Small intestine (tissue), 7 donors: ENCODE results near the gene MFN1. TPM values are rescaled to one million over a fixed set of nuclear protein-coding genes. Genes with fewer than 3 reads are reported as not detected.

Experiments
- DNase-seq, 2 donors: peaks; one replicate each; pipeline versions ENCODE4 v3.0.0 to v3.0.0-alpha.2; 2013
- FAIRE-seq: peaks from 2 replicates; lab custom pipeline; 2012; peaks lifted over from hg19 to GRCh38; lab: Jason Lieb, UNC
- H3K27ac ChIP-seq, 3 donors: one replicate each; pipeline ENCODE4 v1.5.1; 2013; ENCODE audit warnings: low read length in 2 of 3, mild to moderate bottlenecking in 2 of 3, control low read depth in 1 of 3, inconsistent platforms in 1 of 3, low read depth in 1 of 3, moderate library complexity in 1 of 3
- H3K27me3 ChIP-seq, 3 donors: one replicate each; pipeline ENCODE4 v1.6.1; 2013; ENCODE audit warnings: low read length in 3 of 3, inconsistent platforms in 1 of 3; ENCODE audit not compliant: control insufficient read depth in 3 of 3, insufficient read depth in 3 of 3
- H3K36me3 ChIP-seq, 3 donors: one replicate each; pipeline ENCODE4 v1.6.1; 2013; ENCODE audit warnings: low read length in 3 of 3, inconsistent platforms in 1 of 3, low read depth in 1 of 3, mild to moderate bottlenecking in 1 of 3, moderate library complexity in 1 of 3; ENCODE audit not compliant: control insufficient read depth in 3 of 3, insufficient read depth in 2 of 3
- H3K4me1 ChIP-seq, 3 donors: one replicate each; pipeline ENCODE4 v1.6.1; 2013; ENCODE audit warnings: low read length in 2 of 3, inconsistent platforms in 1 of 3, low read depth in 1 of 3, mild to moderate bottlenecking in 1 of 3, moderate library complexity in 1 of 3; ENCODE audit not compliant: control insufficient read depth in 3 of 3, insufficient read depth in 2 of 3
- H3K4me3 ChIP-seq, 3 donors: one replicate each; pipeline ENCODE4 v1.5.1; 2013; ENCODE audit warnings: low read length in 3 of 3, control low read depth in 1 of 3, inconsistent platforms in 1 of 3, low read depth in 1 of 3, mild to moderate bottlenecking in 1 of 3, moderate library complexity in 1 of 3
- H3K9me3 ChIP-seq, 2 donors: one replicate each; pipeline ENCODE4 v1.6.1; 2013; ENCODE audit warnings: low read depth in 1 of 2, low read length in 1 of 2; ENCODE audit not compliant: control insufficient read depth in 2 of 2, insufficient read depth in 1 of 2
- WGBS, 3 donors: extraction: QIAGEN DNeasy Blood & Tissue Kit; methylation state at CpG; one replicate each; pipeline ENCODE4 v1.1.7; 2013; 5-methylcytosine and 5-hydroxymethylcytosine counted together
- polyA plus RNA-seq, 4 donors: library from polyadenylated mRNA; stranded (reverse) in 3 of 4; unstranded in 1 of 4; fragments of 200-250 nt in 3 of 4; fragments of 120-200 nt in 1 of 4; gene quantifications; one replicate each; pipeline versions ENCODE4 v1.2.1 to v1.2.3, GENCODE V29; 2013
- donor health status: healthy with polysubstance abuse.
- donor health status: control.
- donor health status: control.
- donor health status: Bipolar disorder and iron deficiency.
- donor health status: healthy.

MFN1 gene
- polyA plus RNA-seq, 4 donors, result 10.0 to 31.3 (median 15.4) TPM

DNA sequence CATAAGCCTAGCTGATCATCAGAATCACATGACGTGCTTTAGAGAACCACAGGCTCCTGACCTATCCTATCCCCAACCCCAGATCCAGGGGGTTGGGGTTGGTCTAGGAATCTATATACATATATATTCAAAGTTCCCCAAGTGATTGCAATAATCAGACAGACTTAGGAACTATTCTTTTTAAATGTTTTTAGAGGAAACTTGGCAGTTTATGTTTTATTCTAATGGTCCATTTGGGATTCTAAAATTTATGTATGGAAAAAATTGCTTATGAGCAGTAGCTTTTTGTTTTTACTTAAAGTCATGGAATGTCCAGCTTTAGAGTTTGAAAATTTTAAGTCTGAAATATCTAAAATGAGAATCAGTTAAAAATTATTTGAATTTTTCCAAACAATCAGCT lies 22.1 kb downstream of the MFN1 start:
- no peaks in the 10 kb centered on the region for H3K4me1 ChIP-seq
- DNase-seq (no peak), FAIRE-seq (no peak)
- H3K4me3 ChIP-seq, result no peak overlapping the region
- H3K27me3 ChIP-seq, result no peaks in the 10 kb centered on the region
- H3K36me3 ChIP-seq, result peaks cover 0 to 18% (median 8%) of the 10 kb centered on the region in 3 donors
- no peak overlapping the region for H3K27ac ChIP-seq
- no peaks in the 10 kb centered on the region for H3K9me3 ChIP-seq
- 93 to 98% (median 96%) methylated on average over 1 of the region's 1 CpG for WGBS, 3 donors

DNA sequence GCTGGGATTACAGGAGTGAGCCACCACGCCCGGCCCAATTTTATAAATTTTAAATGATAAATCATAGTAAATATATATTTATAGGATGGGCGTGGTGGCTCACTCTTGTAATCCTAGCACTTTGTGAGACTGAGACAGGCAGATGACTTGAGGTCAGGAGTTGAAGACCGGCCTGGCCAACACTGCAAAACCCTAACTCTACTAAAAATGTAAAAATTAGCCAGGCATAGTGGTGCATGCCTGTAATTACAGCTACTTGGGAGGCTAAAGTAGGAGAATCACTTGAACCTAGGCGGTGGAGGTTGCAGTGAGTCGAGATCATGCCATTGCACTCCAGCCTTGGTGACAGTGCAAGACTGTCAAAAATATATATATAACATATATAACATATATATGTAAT lies 26.4 kb downstream of the MFN1 start:
- WGBS, 3 donors, result 98 to 100% (median 99%) methylated on average over 6 of the region's 6 CpGs
- no peaks in the 10 kb centered on the region for H3K4me1 ChIP-seq
- H3K4me3 ChIP-seq, result no peak overlapping the region
- DNase-seq (no peak), FAIRE-seq (no peak)
- no peak overlapping the region for H3K27ac ChIP-seq
- H3K36me3 ChIP-seq, result peaks cover 4 to 18% (median 9%) of the 10 kb centered on the region in 3 donors
- no peaks in the 10 kb centered on the region for H3K9me3 ChIP-seq
- H3K27me3 ChIP-seq, result no peaks in the 10 kb centered on the region

DNA sequence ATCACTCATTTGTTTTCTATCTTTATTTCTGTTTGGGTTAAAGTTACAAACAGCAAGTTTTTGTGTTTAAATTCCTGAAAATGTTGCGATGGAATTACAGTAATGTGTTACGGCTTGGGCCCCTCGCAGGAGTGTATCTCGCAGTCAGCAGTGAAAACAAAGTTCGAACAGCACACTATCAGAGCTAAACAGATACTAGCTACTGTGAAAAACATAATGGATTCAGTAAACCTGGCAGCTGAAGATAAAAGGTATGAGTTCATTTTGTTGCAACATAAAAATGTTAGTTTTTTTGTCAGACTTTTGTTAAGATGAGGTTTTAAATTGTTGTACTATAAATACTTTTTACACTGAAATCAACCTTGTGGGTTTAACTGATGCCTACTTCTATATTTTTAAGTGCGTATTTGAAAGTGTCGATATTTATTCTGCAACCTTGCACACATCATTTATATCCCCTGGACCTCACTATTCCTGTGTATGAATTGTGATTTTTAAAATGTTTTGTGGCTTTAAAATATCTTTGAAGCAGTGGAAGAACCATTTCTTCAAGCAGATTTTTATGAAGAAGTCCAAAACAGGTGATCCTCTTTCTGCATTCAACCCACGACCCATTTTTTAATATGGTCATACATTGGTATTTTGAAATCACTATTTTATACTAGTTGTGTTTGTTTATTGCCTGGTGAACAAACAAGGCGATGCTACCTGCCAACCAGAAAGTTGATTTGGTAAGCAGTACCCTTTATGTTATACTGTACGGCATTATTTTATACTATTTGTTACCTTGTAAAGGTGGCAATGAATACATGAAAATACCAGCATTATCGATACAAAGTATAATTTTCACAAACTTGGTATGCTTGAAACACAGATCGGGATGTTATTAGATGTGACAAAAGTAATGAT lies 27.8 kb downstream of the MFN1 start:
- Histone ChIP-seq H3K9me3 (no peaks in the 10 kb centered on the region), H3K4me1 (no peaks in the 10 kb centered on the region), H3K27me3 (no peaks in the 10 kb centered on the region), H3K27ac (no peak overlapping the region), H3K36me3 (peaks cover 5 to 22% (median 7%) of the 10 kb centered on the region in 3 donors), H3K4me3 (no peak overlapping the region)
- FAIRE-seq (no peak), DNase-seq (no peak)
- 92 to 93% (median 93%) methylated on average over 12 of the region's 12 CpGs for WGBS, 3 donors

DNA sequence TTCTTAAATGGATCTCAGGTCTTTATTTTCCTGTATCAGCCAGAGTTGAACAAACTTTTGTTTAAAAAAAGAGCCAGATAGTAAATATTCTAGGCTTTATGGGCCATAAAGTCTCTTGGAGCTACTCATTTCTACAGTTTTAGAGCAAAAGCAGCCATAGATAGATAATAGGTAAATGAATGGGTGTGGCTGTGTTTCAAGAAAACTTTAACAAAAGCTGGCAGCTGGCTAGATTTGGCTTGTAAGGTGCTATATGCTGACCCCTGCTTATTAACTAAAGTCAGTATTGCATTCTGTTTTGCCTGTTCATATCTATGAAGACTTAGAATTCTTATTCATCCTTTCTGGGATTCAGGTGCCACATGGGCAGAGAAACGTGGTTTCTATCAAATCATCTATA lies 29.0 kb downstream of the MFN1 start:
- Histone ChIP-seq H3K9me3 (no peaks in the 10 kb centered on the region), H3K4me3 (no peak overlapping the region), H3K27ac (no peak overlapping the region), H3K4me1 (no peaks in the 10 kb centered on the region), H3K36me3 (peaks cover 8 to 21% (median 9%) of the 10 kb centered on the region in 3 donors), H3K27me3 (no peaks in the 10 kb centered on the region)
- DNase-seq, result no peak
- 89 to 90% (median 89%) methylated on average over 1 of the region's 1 CpG for WGBS, 3 donors
- no peak for FAIRE-seq

DNA sequence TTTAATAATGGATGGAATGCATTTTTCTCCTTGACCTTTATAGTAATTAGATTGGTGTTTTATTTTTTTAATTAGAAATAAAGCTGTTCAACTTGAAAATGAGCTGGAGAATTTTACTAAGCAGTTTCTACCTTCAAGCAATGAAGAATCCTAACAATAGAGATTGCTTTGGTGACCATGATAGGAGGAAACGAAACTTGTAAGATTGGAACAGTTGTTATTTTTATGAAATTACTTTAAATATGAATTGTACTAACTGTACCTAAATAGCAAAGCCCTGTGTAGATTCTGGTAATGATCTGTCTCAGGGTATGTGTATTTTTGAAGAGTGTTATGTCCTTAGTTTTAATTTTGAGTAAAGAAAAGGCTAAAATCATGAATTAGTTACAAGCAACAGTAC lies 44.4 kb downstream of the MFN1 start:
- H3K9me3 ChIP-seq, result no peaks in the 10 kb centered on the region
- DNase-seq (no peak), FAIRE-seq (no peak)
- H3K4me1 ChIP-seq, result no peaks in the 10 kb centered on the region
- H3K36me3 ChIP-seq, result peaks cover 0 to 21% (median 11%) of the 10 kb centered on the region in 3 donors
- 80 to 100% (median 93%) methylated on average over 1 of the region's 1 CpG for WGBS, 3 donors
- H3K4me3 ChIP-seq, result no peak overlapping the region
- no peaks in the 10 kb centered on the region for H3K27me3 ChIP-seq
- H3K27ac ChIP-seq, result no peak overlapping the region

DNA sequence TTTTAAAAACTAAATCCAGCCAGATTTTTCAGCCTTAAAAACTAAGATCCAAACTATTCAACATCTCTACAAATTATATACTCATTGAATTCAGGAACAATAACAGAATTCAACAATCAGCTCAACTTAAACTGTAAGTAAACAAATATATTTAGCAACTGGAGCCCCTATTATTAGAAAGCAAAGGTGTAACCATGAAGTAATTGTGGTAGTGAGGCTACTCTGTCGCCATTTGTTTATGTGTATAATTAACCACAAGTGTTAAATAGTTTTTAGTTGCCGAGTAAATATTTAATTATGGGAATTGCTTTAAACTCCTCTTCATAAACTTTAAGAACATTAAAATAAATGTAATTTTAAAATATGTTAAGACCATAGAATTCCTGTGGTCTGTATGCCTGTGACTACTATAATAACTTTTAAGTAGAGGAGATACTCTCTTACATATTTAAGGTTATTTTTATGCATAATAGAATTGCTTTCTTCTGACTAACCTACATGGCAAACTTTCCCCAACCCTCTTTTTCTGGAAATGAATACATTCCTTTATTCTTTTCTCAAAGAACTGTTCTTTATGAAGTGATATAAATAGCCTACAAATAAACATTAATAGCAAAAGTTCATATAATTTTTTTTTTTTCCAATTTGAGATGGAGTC lies 51.2 kb downstream of the MFN1 start:
- no peaks in the 10 kb centered on the region for H3K4me1 ChIP-seq
- no peaks in the 10 kb centered on the region for H3K27me3 ChIP-seq
- no peaks in the 10 kb centered on the region for H3K9me3 ChIP-seq
- DNase-seq (no peak), FAIRE-seq (no peak)
- peaks cover 4 to 20% (median 6%) of the 10 kb centered on the region in 3 donors for H3K36me3 ChIP-seq
- no peak overlapping the region for H3K27ac ChIP-seq
- no peak overlapping the region for H3K4me3 ChIP-seq
- 78 to 92% (median 86%) methylated on average over 2 of the region's 2 CpGs for WGBS, 3 donors

DNA sequence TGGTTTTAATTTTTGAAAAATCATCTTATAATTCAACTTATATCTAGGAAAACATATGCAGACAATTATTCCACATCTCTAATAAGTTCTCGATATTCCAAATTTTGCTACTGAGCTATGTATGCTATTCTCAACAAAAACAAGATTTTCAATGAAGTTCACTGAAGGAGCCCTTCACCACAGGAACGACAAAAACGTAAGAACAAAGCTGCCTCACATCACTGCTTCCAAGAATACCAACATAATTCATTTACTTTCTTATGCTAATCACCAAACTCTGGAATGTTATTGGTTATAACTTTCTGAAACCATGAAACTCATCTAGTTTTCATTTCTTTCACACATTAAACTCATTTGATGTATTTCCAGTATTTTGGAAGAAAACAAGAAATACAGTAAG lies 54.1 kb downstream of the MFN1 start:
- H3K4me1 ChIP-seq, result no peaks in the 10 kb centered on the region
- H3K27me3 ChIP-seq, result no peaks in the 10 kb centered on the region
- H3K4me3 ChIP-seq, result no peak overlapping the region
- H3K27ac ChIP-seq, result no peak overlapping the region
- H3K9me3 ChIP-seq, result no peaks in the 10 kb centered on the region
- DNase-seq (no peak), FAIRE-seq (no peak)
- H3K36me3 ChIP-seq, result peaks cover 4 to 11% (median 4%) of the 10 kb centered on the region in 3 donors
- WGBS, 3 donors, result 87 to 93% (median 91%) methylated on average over 3 of the region's 3 CpGs

DNA sequence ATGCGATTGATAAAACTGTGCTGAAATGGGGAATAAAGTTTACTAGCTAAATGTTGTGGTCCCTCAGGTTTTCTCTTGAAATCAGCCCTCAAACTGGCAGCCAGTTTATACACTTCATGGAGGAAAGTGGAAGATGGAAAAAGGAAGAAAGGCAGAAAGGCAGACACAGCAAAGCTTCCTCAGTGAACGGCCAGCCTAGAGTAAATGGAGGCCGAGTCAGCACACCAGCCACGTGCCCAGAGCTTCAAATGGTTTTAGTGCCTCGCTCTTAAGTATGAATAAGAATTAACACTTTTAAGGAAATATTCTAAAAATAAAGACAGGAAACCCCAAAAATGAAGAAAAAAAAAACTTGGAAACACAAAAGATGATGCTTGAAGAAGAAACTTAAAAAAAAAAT lies 55.5 kb downstream of the MFN1 start:
- peaks cover 0 to 12% (median 4%) of the 10 kb centered on the region in 3 donors for H3K36me3 ChIP-seq

More for the DNA sequence above, 55.5 kb downstream of the MFN1 start:
- Histone ChIP-seq H3K4me1 (no peaks in the 10 kb centered on the region), H3K4me3 (no peak overlapping the region), H3K9me3 (no peaks in the 10 kb centered on the region), H3K27ac (no peak overlapping the region), H3K27me3 (no peaks in the 10 kb centered on the region)
- no peak for FAIRE-seq
- 69 to 85% (median 80%) methylated on average over 5 of the region's 5 CpGs for WGBS, 3 donors
- no peak for DNase-seq
